Measurements from ENCODE around the gene PEF1.

DNA sequence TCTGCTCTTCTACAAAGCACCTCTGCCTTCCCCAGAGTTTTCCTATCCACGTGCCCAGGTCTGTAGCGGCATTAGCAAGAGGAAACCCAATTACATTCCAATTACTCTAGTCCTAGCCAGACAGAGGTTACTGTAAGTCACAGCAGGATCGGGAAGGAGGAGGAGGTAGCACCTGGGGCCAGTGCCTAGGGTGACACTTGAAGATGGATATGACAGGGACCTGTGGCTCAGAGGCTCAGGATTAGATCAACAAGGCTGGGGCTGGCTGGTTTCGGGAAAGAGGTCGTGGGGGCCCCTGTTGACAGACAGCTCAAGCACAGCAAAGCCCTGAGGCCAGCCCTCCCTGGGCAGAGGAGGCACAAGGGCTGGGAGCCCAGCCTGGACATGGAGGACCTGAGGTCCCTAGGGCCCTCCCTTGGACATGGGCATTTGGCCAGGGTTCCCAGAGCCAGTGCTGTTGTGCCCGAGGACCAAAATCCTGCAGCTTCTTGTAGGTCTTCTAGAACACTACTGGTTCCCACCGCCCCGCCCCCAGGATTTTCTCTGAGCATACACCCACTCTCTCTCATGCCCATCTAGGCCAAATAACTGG, 30.2 kb downstream of the PEF1 start:
- TF ChIP-seq TAF1 (IDR thresholded peaks at IDR 0.05; ENCODE audit: low read depth) (no peak), FOXM1 (IDR thresholded peaks at IDR 0.05; ENCODE audit: borderline replicate concordance, low read depth) (no peak), RAD21 (IDR thresholded peaks at IDR 0.05; ENCODE audit: low read depth) (no peak)
